KBM-7 (cell line): ENCODE results near the gene TLNRD1.

Experiments used
- DNase-seq: peaks from one replicate; pipeline ENCODE4 v3.0.0-alpha.2; 2015
- in situ Hi-C: fragments of 300-500 bp; cut with MboI; formaldehyde crosslinking; loops from 2 replicates; pipeline ENCODE4 v1.14.3; 2020; ENCODE audit warnings: low sequenced_read_pairs, low pct_unique_long_range_greater_than_20kb, mixed read lengths

TLNRD1 gene

GRCh38 chr15:80974914-80975313 is 25.8 kb upstream of the TLNRD1 start:
- in situ Hi-C loops, result no loop called here
- no peak for DNase-seq

GRCh38 chr15:80976851-80977250 is 23.9 kb upstream of the TLNRD1 start:
- no peak for DNase-seq
- in situ Hi-C loops, result no loop called here

DNA sequence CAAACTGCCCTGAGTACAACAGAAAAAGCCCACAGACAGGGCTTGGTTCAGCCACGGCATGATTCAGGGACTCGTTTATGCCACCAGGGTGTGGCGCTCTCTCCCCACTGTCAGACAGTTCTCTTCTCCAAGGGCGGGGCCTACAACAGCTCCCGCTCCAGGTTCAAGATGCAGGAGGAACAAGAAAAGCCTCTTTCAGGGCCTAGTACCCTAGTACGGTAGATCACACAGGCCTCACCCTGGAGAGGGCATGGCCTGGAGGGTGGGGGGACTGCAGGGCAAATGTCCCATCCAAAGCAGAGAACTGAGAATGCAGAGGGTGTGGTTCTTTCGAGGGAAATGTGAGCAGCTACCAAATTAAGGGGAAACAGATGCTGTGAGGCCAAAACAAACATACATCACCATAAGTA is 23.1 kb upstream of the TLNRD1 start:
- DNase-seq, result peak; percentile 83
- in situ Hi-C loops, result no loop called here

GRCh38 chr15:80978685-80979329 is 21.9 kb upstream of the TLNRD1 start:
- no peak for DNase-seq
- in situ Hi-C loops, result no loop called here

DNA sequence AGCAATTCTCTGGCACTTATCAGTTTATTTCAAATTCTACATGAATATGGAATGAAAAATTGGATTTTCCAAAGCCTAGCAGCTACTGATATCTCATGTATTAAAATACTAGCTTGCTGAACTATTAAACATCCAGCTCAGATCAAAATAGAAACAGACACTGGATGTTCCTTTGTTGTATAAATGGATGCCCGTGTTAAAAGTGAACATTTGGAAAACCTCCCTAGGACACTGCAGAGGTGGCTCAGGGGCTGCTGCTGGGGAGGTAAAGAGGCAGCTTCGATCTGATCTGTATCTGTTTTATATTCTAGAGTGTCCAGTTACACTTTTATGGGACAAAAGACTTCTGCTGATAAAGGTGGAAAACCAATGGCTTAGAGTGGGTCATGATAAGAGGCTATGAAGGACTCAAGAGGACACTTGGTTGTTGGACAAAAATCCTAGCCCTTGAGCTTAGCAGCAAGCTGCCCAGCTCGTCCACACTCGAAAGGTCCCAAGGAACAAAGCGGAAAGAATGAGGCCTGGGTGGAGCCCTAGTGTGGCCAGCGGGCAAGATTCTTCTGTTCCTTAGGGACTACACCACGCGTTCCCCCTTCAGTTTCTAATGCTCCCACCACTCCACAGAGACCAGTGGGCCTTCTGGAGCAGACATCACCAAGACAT is 21.1 kb upstream of the TLNRD1 start:
- in situ Hi-C loops, result no loop called here

DNA sequence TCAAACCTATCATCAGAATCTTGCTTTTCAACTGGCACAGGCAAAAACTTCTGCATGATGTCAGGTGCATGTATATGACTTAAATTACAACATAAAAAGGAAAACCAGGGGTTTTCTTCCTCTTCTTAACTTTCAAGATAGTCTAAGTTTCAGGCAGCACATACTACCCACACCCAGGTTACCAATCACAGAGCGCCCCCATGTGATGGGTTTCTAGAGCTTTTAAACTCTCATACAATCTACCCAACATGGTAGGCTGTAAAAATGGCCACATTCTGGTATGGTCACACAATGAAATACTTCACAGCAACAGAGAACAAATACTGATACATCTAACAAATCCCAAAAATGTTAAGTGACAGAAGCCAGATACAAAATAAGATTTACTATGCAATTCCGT is 18.5 kb upstream of the TLNRD1 start:
- in situ Hi-C loops, result no loop called here
- DNase-seq, result peak; percentile 47

More for the DNA sequence above, 21.1 kb upstream of the TLNRD1 start:
- DNase-seq, result no peak

DNA sequence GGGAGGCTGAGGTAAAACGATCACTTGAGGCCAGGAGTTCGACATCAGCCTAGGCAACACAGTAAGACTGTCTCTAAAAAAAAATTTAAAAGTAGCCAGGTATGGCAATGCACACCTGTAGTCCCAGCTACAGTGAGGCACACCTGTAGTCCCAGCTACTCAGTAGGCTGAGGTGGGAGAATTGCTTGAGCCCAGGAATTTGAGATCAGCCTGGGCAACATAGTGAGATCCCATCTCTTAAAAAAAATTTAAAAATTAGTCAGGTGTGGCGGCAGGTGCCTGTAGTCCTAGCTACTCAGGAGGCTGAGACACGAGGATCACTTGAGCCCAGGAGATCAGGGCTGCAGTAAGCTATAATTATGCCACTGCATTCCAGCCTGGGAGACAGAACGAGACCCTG is 17.9 kb upstream of the TLNRD1 start:
- DNase-seq, result no peak
- in situ Hi-C loops, result no loop called here

GRCh38 chr15:80984856-80985255 is 15.9 kb upstream of the TLNRD1 start:
- in situ Hi-C loops, result no loop called here
- peak; percentile 96 for DNase-seq

DNA sequence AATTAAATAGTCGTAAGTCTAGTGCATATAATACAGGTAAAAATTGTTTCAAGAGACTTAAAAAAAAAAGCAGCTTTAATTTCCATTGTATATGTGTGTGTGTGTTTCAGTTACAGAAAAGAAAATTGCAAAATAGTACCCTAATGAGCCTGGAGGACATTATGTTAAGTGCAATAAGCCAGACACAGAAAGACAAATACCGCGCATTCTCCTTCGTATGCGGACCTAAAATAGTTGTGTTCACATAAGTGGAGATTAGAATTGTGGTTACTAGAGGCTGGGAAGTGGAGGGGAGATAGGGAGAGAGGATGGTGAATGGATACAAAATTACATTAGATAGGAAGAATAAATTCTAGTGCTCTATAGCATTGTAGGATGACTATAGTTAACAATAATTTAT is 14.7 kb upstream of the TLNRD1 start:
- no peak for DNase-seq
- in situ Hi-C loops, result no loop called here

DNA sequence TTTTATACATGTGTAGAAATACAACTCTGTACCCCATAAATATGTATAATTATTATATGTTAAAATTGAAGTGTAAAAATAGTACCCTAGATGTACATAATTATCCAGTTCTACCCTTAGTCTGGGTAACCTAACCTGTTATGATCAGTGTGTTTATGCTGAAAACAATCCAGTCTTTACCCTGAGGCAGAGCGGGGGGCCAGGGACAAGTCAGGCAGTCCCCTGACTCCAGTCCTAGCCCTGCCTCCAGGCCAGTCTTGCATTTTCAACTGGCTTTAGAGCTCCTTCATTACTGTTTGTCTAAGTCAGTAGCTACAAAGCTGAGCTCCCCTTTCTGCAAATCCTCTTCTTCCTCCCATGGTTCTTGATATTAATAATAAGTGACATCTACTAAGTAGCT is 14.2 kb upstream of the TLNRD1 start:
- no peak for DNase-seq
- in situ Hi-C loops, result no loop called here

DNA sequence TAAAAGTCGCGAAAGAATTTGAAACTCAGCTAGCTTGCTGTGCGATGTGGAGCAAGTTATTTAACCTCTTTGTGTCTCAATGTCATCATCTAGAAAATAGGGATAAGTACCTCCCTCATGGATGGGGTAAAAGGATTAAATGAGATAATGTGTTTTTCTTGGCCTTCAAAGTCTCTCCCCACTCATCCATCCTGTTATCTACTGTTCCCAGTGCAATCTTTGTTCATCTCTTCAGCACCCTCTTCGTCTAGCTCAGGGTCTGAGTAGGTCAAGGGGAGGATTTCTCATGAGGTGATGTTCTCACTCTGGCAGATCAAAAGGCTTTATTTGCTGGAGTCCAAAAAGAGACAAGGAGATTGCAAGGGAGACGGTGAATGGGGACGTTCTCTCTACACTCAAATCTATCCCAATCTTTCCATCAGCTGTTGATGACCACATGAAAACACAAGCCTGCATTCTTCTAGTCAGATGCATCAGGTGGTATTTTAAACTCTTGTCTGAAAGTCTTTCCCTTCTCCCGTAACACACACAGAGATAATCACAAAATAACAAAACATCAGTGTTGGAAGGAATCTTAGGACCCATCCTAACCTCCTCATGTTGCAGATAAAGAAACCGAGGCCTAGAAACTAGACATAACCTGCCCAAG is 12.5 kb upstream of the TLNRD1 start:
- in situ Hi-C loops, result no loop called here
- no peak for DNase-seq

DNA sequence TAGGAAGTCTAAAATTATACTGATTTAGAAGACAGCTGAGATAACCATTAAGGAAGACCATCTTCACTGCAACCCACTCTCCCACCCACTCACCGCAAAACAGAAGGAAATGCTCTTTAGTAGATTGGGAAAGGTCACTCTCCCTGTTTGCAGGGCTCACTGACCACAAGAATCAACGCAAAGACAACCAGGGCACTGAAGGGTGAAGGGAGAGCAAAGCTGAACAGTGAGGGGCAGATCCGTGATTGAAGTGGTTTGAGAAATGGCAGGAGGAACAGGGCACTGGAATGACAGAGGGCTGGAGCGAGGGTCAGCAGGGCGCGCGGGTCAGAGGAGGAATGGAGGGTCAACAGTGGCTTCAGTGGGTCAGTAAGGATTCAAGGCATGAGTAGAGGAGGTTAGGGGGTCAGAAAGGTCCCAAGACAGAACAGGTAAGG is 11.6 kb upstream of the TLNRD1 start:
- in situ Hi-C loops, result no loop called here
- peak; percentile 67 for DNase-seq

GRCh38 chr15:80989518-80990478 is 10.9 kb upstream of the TLNRD1 start, which contains the start of gene MESD:
MESD (minus strand) TSS chr15:80989819; CDS start chr15:80989791, 28 bp downstream.
- in situ Hi-C loops, result loop anchor here (10.0 kb wide), 1 partner anchor 275 kb away; no protein-coding TSS in a partner anchor
- peak; percentile 97 for DNase-seq

DNA sequence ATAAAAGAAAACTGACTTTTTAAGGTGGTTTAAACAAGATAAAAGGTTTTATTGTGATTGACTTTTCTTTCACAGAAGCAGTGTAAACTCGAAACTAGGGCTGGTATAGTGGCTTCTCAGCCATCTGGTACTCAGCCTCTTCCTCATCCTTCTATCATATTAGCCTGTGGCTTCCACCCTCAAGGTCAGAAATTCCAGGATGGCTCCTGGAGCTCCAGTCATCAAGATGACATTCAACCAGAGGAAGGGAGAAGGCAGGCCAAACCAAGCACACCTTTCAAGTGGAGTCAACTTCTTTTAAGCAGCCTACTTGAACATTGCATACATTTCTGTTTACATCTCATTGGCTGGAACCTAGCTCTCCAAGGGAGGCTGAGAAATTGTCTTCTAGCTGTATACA is 9.8 kb upstream of the TLNRD1 start:
- in situ Hi-C loops, result loop anchor here (10.0 kb wide), 1 partner anchor 274 kb away; no protein-coding TSS in a partner anchor
- no peak for DNase-seq

DNA sequence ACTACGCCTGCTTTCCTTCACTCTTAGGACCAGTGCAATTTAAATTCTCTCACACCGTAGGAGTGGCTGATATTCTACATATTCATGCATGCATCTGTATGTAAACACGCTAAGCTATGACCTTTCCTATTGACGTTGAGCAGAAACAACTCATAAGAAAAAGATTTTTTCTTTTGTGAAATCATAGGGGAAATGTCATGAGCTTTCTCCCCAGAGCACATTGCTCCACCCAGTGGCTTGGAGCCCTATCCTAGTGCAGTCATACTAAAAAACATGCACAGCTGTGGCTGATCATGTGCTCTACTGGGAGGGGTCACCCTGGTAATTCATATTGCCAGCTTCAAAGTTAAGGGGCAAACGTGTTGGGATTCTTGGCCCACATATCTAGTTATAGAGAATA is 9.3 kb upstream of the TLNRD1 start:
- peak; percentile 30 for DNase-seq
- in situ Hi-C loops, result loop anchor here (10.0 kb wide), 1 partner anchor 273 kb away; no protein-coding TSS in a partner anchor

- in situ Hi-C loops, result loop anchor here (10.0 kb wide), 1 partner anchor 273 kb away; no protein-coding TSS in a partner anchor
- DNase-seq, result no peak
These were observed 8.7 kb upstream of the TLNRD1 start for GRCh38 chr15:80992006-80992405.

GRCh38 chr15:80992441-80992840 is 8.3 kb upstream of the TLNRD1 start:
- in situ Hi-C loops, result loop anchor here (10.0 kb wide), 1 partner anchor 272 kb away; no protein-coding TSS in a partner anchor
- DNase-seq, result no peak

DNA sequence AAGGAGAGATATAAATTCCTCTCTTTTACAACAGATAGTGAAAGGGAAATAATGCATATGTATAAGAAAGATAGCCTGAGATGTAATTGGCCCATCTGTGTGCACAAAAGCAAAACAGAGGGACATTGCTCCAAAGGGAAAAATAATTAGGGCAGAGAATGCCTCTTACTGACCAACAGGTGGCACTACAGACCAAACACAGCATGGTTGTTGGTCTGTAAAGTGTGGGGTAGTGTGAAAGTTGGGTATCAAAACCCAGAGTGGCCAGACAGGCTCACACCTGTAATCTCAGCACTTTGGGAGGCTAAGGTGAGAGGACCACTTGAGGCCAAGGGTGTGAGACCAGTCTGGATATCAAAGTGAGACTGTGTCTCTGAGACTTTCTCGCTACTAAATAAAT is 4.5 kb upstream of the TLNRD1 start:
- peak; percentile 64 for DNase-seq
- in situ Hi-C loops, result loop anchor here (10.0 kb wide), 1 partner anchor 269 kb away; no protein-coding TSS in a partner anchor

- DNase-seq, result no peak
- in situ Hi-C loops, result loop anchor here (10.0 kb wide), 1 partner anchor 267 kb away; no protein-coding TSS in a partner anchor
These were observed 3.0 kb upstream of the TLNRD1 start for GRCh38 chr15:80997692-80998091.
